OCI-LY3 (cell line): Measurements from ENCODE around the gene MAN1A1.
A peak's percentile ranks its signal among the peaks of the same experiment; 100 is the strongest.

Experiments used
- H2AFZ ChIP-seq: fragments of 200-600, 300-600 bp; shearing (Covaris generic); 2 replicates; pipeline ENCODE4 v1.6.0; 2014; ENCODE audit warnings: antibody characterized with exemption, low read depth, low read length
- H3K27ac ChIP-seq: fragments of 200-600, 300-600 bp; sonication (generic); 2 replicates; pipeline ENCODE4 v1.5.1; 2014; ENCODE audit warnings: mild to moderate bottlenecking, low read length, moderate library complexity, mixed read lengths
- H3K27me3 ChIP-seq: fragments of 200-600, 300-600 bp; sonication (generic); 2 replicates; pipeline ENCODE4 v1.6.1; 2014; ENCODE audit warnings: low read depth, low read length, mixed read lengths
- H3K36me3 ChIP-seq: fragments of 200-600, 300-600 bp; sonication (generic); replicated peaks from 2 replicates; pipeline ENCODE3; 2014; ENCODE audit warnings: low read depth, low read length, mixed read lengths
- H3K4me1 ChIP-seq: fragments of 300-600, 200-600 bp; sonication (generic); 2 replicates; pipeline ENCODE4 v1.6.1; 2014; ENCODE audit warnings: low read length, mixed read lengths
- H3K4me2 ChIP-seq: fragments of 200-600, 300-600 bp; sonication (generic); 2 replicates; pipeline ENCODE4 v1.6.1; 2014; ENCODE audit warnings: low read length, mixed read lengths
- H3K4me3 ChIP-seq: fragments of 300-600, 200-600 bp; sonication (generic); 2 replicates; pipeline ENCODE4 v1.5.1; 2014; ENCODE audit warnings: antibody characterized with exemption, mild to moderate bottlenecking, low read length, moderate library complexity
- H3K79me2 ChIP-seq: fragments of 300-600, 200-600 bp; shearing (Covaris generic); 2 replicates; pipeline ENCODE4 v1.6.1; 2014; ENCODE audit warnings: mild to moderate bottlenecking, low read length, mixed read lengths
- H3K9ac ChIP-seq: fragments of 300-600, 200-600 bp; shearing (Covaris generic); 2 replicates; pipeline ENCODE4 v1.6.0; 2014; ENCODE audit warnings: mild to moderate bottlenecking, low read length, moderate library complexity
- H3K9me3 ChIP-seq: fragments of 200-600, 300-600 bp; shearing (Covaris generic); 2 replicates; pipeline ENCODE4 v1.6.1; 2014; ENCODE audit warnings: low read length, mixed read lengths; ENCODE audit not compliant: insufficient read depth
- H4K20me1 ChIP-seq: fragments of 200-600, 300-600 bp; sonication (generic); 2 replicates; pipeline ENCODE4 v1.6.1; 2016; ENCODE audit warnings: low read length, mixed read lengths; ENCODE audit not compliant: insufficient read depth
- EZH2phosphoT487 ChIP-seq: fragments of 200-600 bp; shearing (Covaris generic); IDR thresholded peaks from 2 replicates; pipeline ENCODE4 v1.6.1; 2018; ENCODE audit warnings: antibody characterized with exemption, mixed run types, low read depth
- TF ChIP-seq, protein P1 (sequence below): fragments of 200-600, 300-600 bp; sonication (generic); IDR thresholded peaks from 2 replicates; pipeline ENCODE4 v1.5.1; 2014; ENCODE audit warnings: antibody characterized with exemption, low read length, low read depth

The MAN1A1 gene

DNA sequence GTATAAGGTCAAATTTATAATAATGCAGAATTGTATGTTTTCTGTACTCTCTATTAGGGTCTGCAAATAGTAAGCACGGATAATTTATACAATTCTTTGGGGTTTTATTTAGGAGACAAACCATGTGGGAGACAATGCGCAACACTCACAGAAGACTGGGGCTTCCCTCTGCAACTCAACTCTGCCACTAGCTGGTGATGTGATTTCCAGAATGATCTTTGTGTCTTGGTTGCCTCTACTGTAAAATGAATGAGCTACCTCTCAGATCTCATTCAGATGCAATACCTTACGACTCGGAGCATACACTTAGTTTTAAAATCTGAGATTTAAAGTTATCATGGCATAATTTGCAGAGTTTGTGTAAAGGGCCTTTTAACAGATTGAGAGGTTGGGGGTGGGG is 6.4 kb downstream of the MAN1A1 start:
- Histone ChIP-seq H3K27me3 (no peaks in the 10 kb centered on the region), H3K4me2 (no peak overlapping the region), H2AFZ (no peak overlapping the region), H3K36me3 (peaks cover 2% of the 10 kb centered on the region), H3K9me3 (no peaks in the 10 kb centered on the region), H3K79me2 (peaks cover 9% of the 10 kb centered on the region; the same call in 1 of the 2 replicates), H3K4me1 (peaks cover 10% of the 10 kb centered on the region), H3K4me3 (no peak overlapping the region), H3K9ac (no peak overlapping the region), H3K27ac (no peak overlapping the region), H4K20me1 (no peaks in the 10 kb centered on the region)
- TF ChIP-seq, protein P1, sequence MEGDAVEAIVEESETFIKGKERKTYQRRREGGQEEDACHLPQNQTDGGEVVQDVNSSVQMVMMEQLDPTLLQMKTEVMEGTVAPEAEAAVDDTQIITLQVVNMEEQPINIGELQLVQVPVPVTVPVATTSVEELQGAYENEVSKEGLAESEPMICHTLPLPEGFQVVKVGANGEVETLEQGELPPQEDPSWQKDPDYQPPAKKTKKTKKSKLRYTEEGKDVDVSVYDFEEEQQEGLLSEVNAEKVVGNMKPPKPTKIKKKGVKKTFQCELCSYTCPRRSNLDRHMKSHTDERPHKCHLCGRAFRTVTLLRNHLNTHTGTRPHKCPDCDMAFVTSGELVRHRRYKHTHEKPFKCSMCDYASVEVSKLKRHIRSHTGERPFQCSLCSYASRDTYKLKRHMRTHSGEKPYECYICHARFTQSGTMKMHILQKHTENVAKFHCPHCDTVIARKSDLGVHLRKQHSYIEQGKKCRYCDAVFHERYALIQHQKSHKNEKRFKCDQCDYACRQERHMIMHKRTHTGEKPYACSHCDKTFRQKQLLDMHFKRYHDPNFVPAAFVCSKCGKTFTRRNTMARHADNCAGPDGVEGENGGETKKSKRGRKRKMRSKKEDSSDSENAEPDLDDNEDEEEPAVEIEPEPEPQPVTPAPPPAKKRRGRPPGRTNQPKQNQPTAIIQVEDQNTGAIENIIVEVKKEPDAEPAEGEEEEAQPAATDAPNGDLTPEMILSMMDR: peak; percentile 20
- TF ChIP-seq EZH2phosphoT487: no peak

DNA sequence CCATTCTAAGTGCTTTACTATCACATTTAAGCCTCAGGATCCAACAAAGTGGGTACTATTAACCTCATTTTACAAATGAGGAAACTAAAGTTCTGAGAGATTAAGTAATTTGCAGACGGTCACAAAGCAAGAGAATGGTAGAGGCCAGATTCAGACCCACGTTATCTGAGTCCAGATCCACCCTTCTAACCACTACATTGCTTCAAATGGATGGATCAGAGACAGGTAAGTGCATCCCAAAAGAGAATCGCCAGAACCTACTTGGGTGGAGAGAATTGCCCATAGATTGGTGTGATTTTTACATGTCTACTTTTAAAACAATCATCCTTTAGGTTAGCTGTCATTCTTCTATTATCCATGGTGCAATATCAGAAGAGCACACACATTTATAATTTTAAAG is 7.1 kb downstream of the MAN1A1 start:
- H3K9me3 ChIP-seq: no peaks in the 10 kb centered on the region
- no peak overlapping the region for H3K9ac ChIP-seq
- no peaks in the 10 kb centered on the region for H4K20me1 ChIP-seq
- H3K4me3 ChIP-seq: no peak overlapping the region
- no peaks in the 10 kb centered on the region for H3K27me3 ChIP-seq
- H3K27ac ChIP-seq: no peak overlapping the region
- peaks cover 2% of the 10 kb centered on the region for H3K36me3 ChIP-seq
- peaks cover 3% of the 10 kb centered on the region for H3K4me1 ChIP-seq
- no peak for TF ChIP-seq EZH2phosphoT487
- TF ChIP-seq, protein P1: no peak
- no peak overlapping the region for H3K4me2 ChIP-seq
- H2AFZ ChIP-seq: no peak overlapping the region
- H3K79me2 ChIP-seq: peaks cover 5% of the 10 kb centered on the region; the same call in 1 of the 2 replicates

DNA sequence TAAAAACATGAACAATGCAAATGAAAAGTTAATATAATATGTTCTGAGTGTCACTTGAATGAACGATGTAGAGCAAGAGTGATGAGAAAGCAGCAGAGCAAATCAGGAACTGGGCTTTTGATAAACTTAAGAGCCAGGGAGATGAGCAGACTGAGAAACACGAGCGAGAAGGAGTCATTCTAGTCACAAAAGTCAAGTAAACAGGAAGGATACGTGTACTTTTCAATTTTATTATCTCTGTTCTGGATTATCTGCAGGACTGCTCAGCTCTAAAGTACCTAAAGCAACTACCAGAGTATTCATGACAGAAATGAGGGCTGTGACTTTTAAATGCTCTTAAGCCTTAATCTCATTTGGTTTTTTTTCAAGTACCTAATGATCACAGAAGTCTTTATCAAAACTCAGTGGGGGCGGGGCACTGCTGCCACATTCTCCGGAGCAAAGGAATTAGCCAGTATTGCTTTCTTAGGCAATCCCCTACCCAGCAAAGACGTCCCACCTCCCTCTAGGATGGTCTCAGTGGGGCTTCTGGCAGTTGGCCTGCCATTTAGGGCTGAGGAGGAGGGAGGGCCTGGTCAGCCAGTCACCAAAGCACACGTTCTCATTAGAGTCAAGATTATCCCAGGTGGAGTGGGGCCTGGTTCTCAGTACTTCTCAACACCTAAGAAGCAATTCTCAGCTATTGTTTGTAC is 8.6 kb downstream of the MAN1A1 start:
- no peak overlapping the region for H3K27ac ChIP-seq
- no peaks in the 10 kb centered on the region for H3K27me3 ChIP-seq
- H3K4me1 ChIP-seq: no peaks in the 10 kb centered on the region; the same call in 1 of the 2 replicates
- no peaks in the 10 kb centered on the region for H4K20me1 ChIP-seq
- no peak overlapping the region for H3K4me3 ChIP-seq
- no peaks in the 10 kb centered on the region for H3K36me3 ChIP-seq
- no peak overlapping the region for H3K4me2 ChIP-seq
- no peaks in the 10 kb centered on the region for H3K9me3 ChIP-seq
- H3K9ac ChIP-seq: no peak overlapping the region
- no peaks in the 10 kb centered on the region; the same call in 1 of the 2 replicates for H3K79me2 ChIP-seq
- H2AFZ ChIP-seq: no peak overlapping the region
- TF ChIP-seq, protein P1: no peak
- no peak for TF ChIP-seq EZH2phosphoT487

DNA sequence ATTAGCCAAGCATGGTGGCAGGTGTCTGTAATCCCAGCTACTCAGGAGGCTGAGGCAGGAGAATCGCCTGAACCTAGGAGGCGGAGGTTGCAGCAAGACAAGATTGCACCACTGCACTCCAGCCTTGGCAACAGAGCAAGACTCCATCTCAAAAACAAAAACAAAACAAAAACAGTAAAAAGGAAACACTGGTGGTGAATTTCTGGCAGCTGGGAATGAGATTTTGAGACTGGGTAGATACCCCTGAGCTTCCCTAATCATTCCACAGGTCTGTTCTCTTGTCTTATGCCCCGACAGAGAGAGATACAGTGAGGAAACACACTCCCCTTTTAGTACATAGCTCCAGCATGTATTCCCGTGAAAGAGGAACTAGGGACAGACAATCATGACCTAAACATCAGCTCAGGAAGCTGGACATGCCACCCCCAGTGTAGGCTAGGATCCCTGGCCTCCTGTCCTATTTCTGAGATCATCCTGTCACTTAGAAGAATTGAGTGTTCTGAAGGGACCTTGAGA is 9.6 kb downstream of the MAN1A1 start:
- Histone ChIP-seq H3K4me2 (no peak overlapping the region), H3K9me3 (no peaks in the 10 kb centered on the region), H3K27me3 (no peaks in the 10 kb centered on the region), H3K4me3 (no peak overlapping the region), H3K9ac (no peak overlapping the region), H2AFZ (no peak overlapping the region), H3K4me1 (no peaks in the 10 kb centered on the region; the same call in 1 of the 2 replicates), H3K27ac (no peak overlapping the region), H3K79me2 (no peaks in the 10 kb centered on the region; the same call in 1 of the 2 replicates), H4K20me1 (no peaks in the 10 kb centered on the region), H3K36me3 (no peaks in the 10 kb centered on the region)
- TF ChIP-seq, protein P1: no peak
- no peak for TF ChIP-seq EZH2phosphoT487
